SU-DHL-6 (cell line): ENCODE data around the gene HYLS1.

Experiments used
- H2AFZ ChIP-seq: fragments of 200-600 bp; sonication (generic); 2 replicates; pipeline ENCODE4 v1.6.1; 2014; ENCODE audit warnings: low read depth, mild to moderate bottlenecking, moderate library complexity, mixed read lengths, antibody characterized with exemption, low read length; ENCODE audit not compliant: severe bottlenecking
- H3F3A ChIP-seq: fragments of 200-600 bp; shearing (Covaris generic); 2 replicates; pipeline ENCODE4 v1.6.0; 2016; ENCODE audit warnings: antibody characterized with exemption, mild to moderate bottlenecking; ENCODE audit not compliant: insufficient read depth
- H3K27ac ChIP-seq: fragments of 200-600 bp; sonication (generic); 2 replicates; pipeline ENCODE4 v1.5.1; 2016; ENCODE audit warnings: low read depth, mild to moderate bottlenecking, low read length, moderate library complexity, mixed read lengths
- H3K27me3 ChIP-seq: fragments of 200-600 bp; sonication (generic), shearing (Covaris generic); 2 replicates; pipeline ENCODE4 v1.6.0; 2014; ENCODE audit warnings: mild to moderate bottlenecking, low read length
- H3K36me3 ChIP-seq: fragments of 200-600 bp; sonication (generic); 2 replicates; pipeline ENCODE4 v1.6.1; 2014; ENCODE audit warnings: mild to moderate bottlenecking, low read length, mixed read lengths
- H3K4me2 ChIP-seq: fragments of 300-600, 200-600 bp; shearing (Covaris generic), sonication (generic); 2 replicates; pipeline ENCODE4 v1.6.0; 2014; ENCODE audit warnings: low read length, low read depth, mild to moderate bottlenecking; ENCODE audit not compliant: poor library complexity, severe bottlenecking
- H3K4me3 ChIP-seq: fragments of 200-600 bp; sonication (generic); 2 replicates; pipeline ENCODE4 v1.5.1; 2014; ENCODE audit warnings: antibody characterized with exemption, low read length, mild to moderate bottlenecking, mixed read lengths; ENCODE audit not compliant: insufficient read depth, poor library complexity, severe bottlenecking
- H3K79me2 ChIP-seq: fragments of 200-600 bp; sonication (generic); 2 replicates; pipeline ENCODE4 v1.6.1; 2014; ENCODE audit warnings: mild to moderate bottlenecking, low read length, moderate library complexity; ENCODE audit not compliant: insufficient read depth
- H3K9ac ChIP-seq: fragments of 200-600 bp; sonication (generic); 2 replicates; pipeline ENCODE4 v1.7.0; 2014; ENCODE audit warnings: mild to moderate bottlenecking, low read length
- H3K9me2 ChIP-seq: fragments of 200-600 bp; sonication (generic); replicated peaks from 2 replicates; pipeline ENCODE4 v1.6.1; 2014; ENCODE audit warnings: low read length; ENCODE audit not compliant: insufficient read depth
- H3K9me3 ChIP-seq: fragments of 200-600 bp; sonication (generic); 2 replicates; pipeline ENCODE4 v1.6.1; 2014; ENCODE audit warnings: low read length, mixed read lengths; ENCODE audit not compliant: insufficient read depth
- H4K20me1 ChIP-seq: fragments of 200-600 bp; sonication (generic); 2 replicates; pipeline ENCODE4 v1.6.1; 2014; ENCODE audit warnings: low read depth, mild to moderate bottlenecking, antibody characterized with exemption, low read length, moderate library complexity, mixed read lengths
- CTCF ChIP-seq: fragments of 200-600 bp; sonication (generic); IDR thresholded peaks from one replicate; pipeline ENCODE4 v1.5.1; 2017; ENCODE audit warnings: antibody characterized with exemption, mild to moderate bottlenecking, low read length, moderate library complexity; ENCODE audit not compliant: insufficient read depth, poor library complexity, severe bottlenecking
- EZH2phosphoT487 ChIP-seq: fragments of 200-600 bp; sonication (generic), shearing (Covaris generic); conservative IDR thresholded peaks from 2 replicates; pipeline ENCODE4 v1.6.1; 2018; ENCODE audit warnings: mild to moderate bottlenecking, antibody characterized with exemption, low read length, moderate library complexity, mixed read lengths

HYLS1 gene

GRCh38 chr11:125939081-125939521 lies 51.6 kb downstream of the HYLS1 start:
- Histone ChIP-seq H3K27ac (no peak overlapping the region), H3K9ac (no peak overlapping the region), H3K36me3 (no peaks in the 10 kb centered on the region), H3K9me3 (no peaks in the 10 kb centered on the region), H2AFZ (no peak overlapping the region), H3K4me3 (no peak overlapping the region), H3K9me2 (no peaks in the 10 kb centered on the region), H3K27me3 (no peaks in the 10 kb centered on the region), H3K4me2 (no peak overlapping the region), H4K20me1 (no peaks in the 10 kb centered on the region), H3F3A (no peaks in the 10 kb centered on the region), H3K79me2 (no peaks in the 10 kb centered on the region)
- TF ChIP-seq CTCF = no peak
- TF ChIP-seq EZH2phosphoT487 = no peak

GRCh38 chr11:125940145-125940544 lies 52.7 kb downstream of the HYLS1 start:
- no peaks in the 10 kb centered on the region for H3K36me3 ChIP-seq
- no peaks in the 10 kb centered on the region for H3K9me2 ChIP-seq
- H2AFZ ChIP-seq = no peak overlapping the region
- no peaks in the 10 kb centered on the region for H3K27me3 ChIP-seq
- H3K9me3 ChIP-seq = no peaks in the 10 kb centered on the region
- no peak overlapping the region for H3K9ac ChIP-seq
- no peak overlapping the region for H3K27ac ChIP-seq
- H3K4me3 ChIP-seq = no peak overlapping the region
- no peaks in the 10 kb centered on the region for H4K20me1 ChIP-seq
- no peak overlapping the region for H3K4me2 ChIP-seq
- TF ChIP-seq CTCF = no peak
- TF ChIP-seq EZH2phosphoT487 = no peak
- no peaks in the 10 kb centered on the region for H3K79me2 ChIP-seq
- no peaks in the 10 kb centered on the region for H3F3A ChIP-seq

GRCh38 chr11:125941267-125941618 lies 53.8 kb downstream of the HYLS1 start:
- H3K27me3 ChIP-seq = no peaks in the 10 kb centered on the region
- H3K27ac ChIP-seq = no peak overlapping the region
- H3K79me2 ChIP-seq = no peaks in the 10 kb centered on the region
- TF ChIP-seq EZH2phosphoT487 = no peak
- no peak for TF ChIP-seq CTCF
- no peaks in the 10 kb centered on the region for H3F3A ChIP-seq
- no peaks in the 10 kb centered on the region for H4K20me1 ChIP-seq
- no peak overlapping the region for H2AFZ ChIP-seq
- no peak overlapping the region for H3K4me3 ChIP-seq
- no peak overlapping the region for H3K9ac ChIP-seq
- no peaks in the 10 kb centered on the region for H3K9me2 ChIP-seq
- H3K9me3 ChIP-seq = no peaks in the 10 kb centered on the region
- H3K36me3 ChIP-seq = no peaks in the 10 kb centered on the region
- H3K4me2 ChIP-seq = no peak overlapping the region
